IMR-90 (cell line): ENCODE results near the gene PACS1. TPM values are rescaled to one million over a fixed set of nuclear protein-coding genes. Genes with fewer than 3 reads are reported as not detected.

ENCODE experiments used
- ATAC-seq: fragments of 200-7000 bp; cut with Tn5 transposase; 2 replicates; pipeline ENCODE4 v1.9.1; 2020; ENCODE audit warnings: low read depth, mild to moderate bottlenecking, moderate library complexity
- BruUV-seq: library from RNA; stranded (reverse); fragments of 400-500 nt; replicated peaks from 2 replicates; lab custom pipeline; 2021; lab: Mats Ljungman, UMichigan
- CTCF ChIA-PET: fragments of 300-600 bp; formaldehyde crosslinking; extraction: SDS; loops from one replicate; lab custom pipeline; 2021; ENCODE audit warnings: antibody characterized with exemption; lab: Yijun Ruan, JAX
- POLR2A ChIA-PET: fragments of 300-600 bp; sonication (Branson Sonifier 250); formaldehyde crosslinking; loops from one replicate; lab custom pipeline; 2022; ENCODE audit warnings: antibody characterized with exemption; ENCODE audit not compliant: unreplicated experiment; lab: Charles Lee
- DNase-seq: peaks from one replicate; pipeline ENCODE4 v3.0.0; 2013
- H2AFZ ChIP-seq: replicated peaks from 2 replicates; pipeline ENCODE3; 2013; ENCODE audit warnings: low read length, mild to moderate bottlenecking; ENCODE audit not compliant: poor library complexity
- H2AK5ac ChIP-seq: 2 replicates; pipeline ENCODE4 v1.6.1; 2013; ENCODE audit warnings: low read depth, low read length, inconsistent platforms
- H2AK9ac ChIP-seq: replicated peaks from 2 replicates; pipeline ENCODE3; 2013; ENCODE audit warnings: mild to moderate bottlenecking, low read depth, low read length, moderate library complexity; ENCODE audit not compliant: poor library complexity
- H2BK120ac ChIP-seq: 2 replicates; pipeline ENCODE4 v1.6.1; 2013; ENCODE audit warnings: low read depth, low read length, inconsistent platforms
- H2BK15ac ChIP-seq: 3 replicates; pipeline ENCODE4 v1.6.1; 2013; ENCODE audit warnings: low read depth, low read length, inconsistent platforms
- H2BK20ac ChIP-seq: 2 replicates; pipeline ENCODE4 v1.6.1; 2013; ENCODE audit warnings: low read depth, mild to moderate bottlenecking, inconsistent platforms, low read length, moderate library complexity
- H2BK5ac ChIP-seq: 2 replicates; pipeline ENCODE4 v1.6.1; 2013; ENCODE audit warnings: mild to moderate bottlenecking, low read depth, low read length, inconsistent platforms; ENCODE audit not compliant: poor library complexity, severe bottlenecking
- H3K14ac ChIP-seq: replicated peaks from 2 replicates; pipeline ENCODE4 v1.6.1; 2013; ENCODE audit warnings: low read depth, low read length, inconsistent platforms
- H3K18ac ChIP-seq: 2 replicates; pipeline ENCODE4 v1.6.1; 2013; ENCODE audit warnings: low read depth, low read length, control low read depth
- H3K23ac ChIP-seq: 2 replicates; pipeline ENCODE4 v1.6.1; 2013; ENCODE audit warnings: low read depth, low read length, inconsistent platforms
- H3K27ac ChIP-seq: 2 replicates; pipeline ENCODE4 v1.5.1; 2013; ENCODE audit warnings: mild to moderate bottlenecking, control low read depth, low read length; ENCODE audit not compliant: insufficient read depth
- H3K27me3 ChIP-seq: 2 replicates; pipeline ENCODE4 v1.6.1; 2013; ENCODE audit warnings: low read length; ENCODE audit not compliant: control insufficient read depth, insufficient read depth
- H3K36me3 ChIP-seq: 2 replicates; pipeline ENCODE4 v1.6.1; 2013; ENCODE audit warnings: low read length, mixed read lengths; ENCODE audit not compliant: control insufficient read depth, insufficient read depth
- H3K4ac ChIP-seq: 2 replicates; pipeline ENCODE4 v1.6.1; 2013; ENCODE audit warnings: low read depth, low read length, inconsistent platforms
- H3K4me1 ChIP-seq: 2 replicates; pipeline ENCODE4 v1.6.1; 2013; ENCODE audit warnings: low read length, mixed read lengths; ENCODE audit not compliant: control insufficient read depth, insufficient read depth
- H3K4me2 ChIP-seq: 2 replicates; pipeline ENCODE4 v1.6.1; 2013; ENCODE audit warnings: low read depth, mild to moderate bottlenecking, control low read depth, low read length, moderate library complexity
- H3K4me3 ChIP-seq: 2 replicates; pipeline ENCODE4 v1.5.1; 2013; ENCODE audit warnings: low read depth, mild to moderate bottlenecking, control low read depth, low read length, moderate library complexity; ENCODE audit not compliant: insufficient read depth
- H3K56ac ChIP-seq: 2 replicates; pipeline ENCODE4 v1.6.1; 2013; ENCODE audit warnings: low read length, inconsistent platforms; ENCODE audit not compliant: insufficient read depth; ENCODE audit errors: extremely low read depth
- H3K79me1 ChIP-seq, 2 experiments: 2 replicates each; pipeline ENCODE4 v1.6.1; 2013; ENCODE audit warnings: low read length in 2 of 2, inconsistent platforms in 1 of 2, low read depth in 1 of 2
- H3K9ac ChIP-seq: 2 replicates; pipeline ENCODE4 v1.6.1; 2013; ENCODE audit warnings: low read depth, low read length, control low read depth
- H3K9me1 ChIP-seq: 2 replicates; pipeline ENCODE4 v1.6.1; 2013; ENCODE audit warnings: low read length, inconsistent platforms; ENCODE audit not compliant: insufficient read depth
- H3K9me3 ChIP-seq: 2 replicates; pipeline ENCODE4 v1.6.1; 2013; ENCODE audit warnings: low read length; ENCODE audit not compliant: control insufficient read depth, insufficient read depth
- H4K20me1 ChIP-seq: 2 replicates; pipeline ENCODE4 v1.6.1; 2013; ENCODE audit warnings: low read length, inconsistent platforms; ENCODE audit not compliant: insufficient read depth
- H4K5ac ChIP-seq: 2 replicates; pipeline ENCODE4 v1.6.1; 2013; ENCODE audit warnings: mild to moderate bottlenecking, low read depth, low read length, control low read depth
- H4K8ac ChIP-seq, 2 experiments: 2 replicates each; pipeline ENCODE4 v1.6.1; 2013; ENCODE audit warnings: low read depth in 2 of 2, low read length in 2 of 2, control low read depth in 1 of 2, inconsistent platforms in 1 of 2
- H4K91ac ChIP-seq: 2 replicates; pipeline ENCODE4 v1.6.1; 2013; ENCODE audit warnings: low read depth, low read length, inconsistent platforms; ENCODE audit not compliant: insufficient read depth
- BHLHE40 ChIP-seq: fragments of 150-350 bp; IDR thresholded peaks from 2 replicates; pipeline ENCODE4 v1.6.1; 2016; ENCODE audit warnings: mild to moderate bottlenecking, low read depth, low read length
- CEBPB ChIP-seq: IDR thresholded peaks from 2 replicates; pipeline ENCODE4 v1.6.1; 2012; ENCODE audit warnings: low read depth, low read length, improper control_type of control experiment
- ELK1 ChIP-seq: fragments of 150-350 bp; IDR thresholded peaks from 2 replicates; pipeline ENCODE4 v1.6.1; 2016; ENCODE audit warnings: low read depth, mild to moderate bottlenecking, low read length, moderate library complexity, borderline replicate concordance
- RFX5 ChIP-seq: IDR thresholded peaks from 2 replicates; pipeline ENCODE4 v1.8.0; 2012; ENCODE audit warnings: low read depth, mild to moderate bottlenecking, low read length, moderate library complexity
- WGBS, 2 experiments: methylation state at CpG; one replicate each; pipeline versions ENCODE4 v1.1.5 to v1.1.7; 2013; ENCODE audit warnings: missing lambda C conversion rate in 2 of 2; ENCODE audit not compliant: insufficient read length in 1 of 2; ENCODE audit errors: extremely low coverage in 2 of 2; 5-methylcytosine and 5-hydroxymethylcytosine counted together
- dilution Hi-C: fragments of 300-500 bp; cut with HindIII; formaldehyde crosslinking; loops from one replicate; pipeline ENCODE4 v1.14.3; 2018; ENCODE audit warnings: low sequenced_read_pairs; ENCODE audit not compliant: unreplicated experiment
- in situ Hi-C: fragments of 300-500 bp; cut with MboI; formaldehyde crosslinking; loops from 3 replicates; pipeline ENCODE4 v1.14.3; 2019; ENCODE audit warnings: low sequenced_read_pairs, inconsistent platforms, mixed read lengths
- intact Hi-C: fragments of 100-400 bp; cut with micrococcal nuclease; formaldehyde crosslinking; loops from 2 replicates; pipeline ENCODE4 v1.10.0; 2022
- polyA plus RNA-seq, 3 experiments: library from polyadenylated mRNA; depleted of rRNA; stranded (reverse); fragments of >200 nt; gene quantifications; 2 replicates each; pipeline ENCODE4 v1.2.3, GENCODE V29; 2012; ENCODE audit warnings: low replicate concordance in 1 of 3
- total RNA-seq: library from RNA; depleted of rRNA; stranded (reverse); fragments of >200 nt; gene quantifications from 2 replicates; pipeline ENCODE4 v1.2.3, GENCODE V29; 2012

Gene PACS1
- total and polyA plus RNA-seq, 2 of the 4 experiments (the other 2 are of a cell fraction), result 7.3 to 32.0 TPM

DNA sequence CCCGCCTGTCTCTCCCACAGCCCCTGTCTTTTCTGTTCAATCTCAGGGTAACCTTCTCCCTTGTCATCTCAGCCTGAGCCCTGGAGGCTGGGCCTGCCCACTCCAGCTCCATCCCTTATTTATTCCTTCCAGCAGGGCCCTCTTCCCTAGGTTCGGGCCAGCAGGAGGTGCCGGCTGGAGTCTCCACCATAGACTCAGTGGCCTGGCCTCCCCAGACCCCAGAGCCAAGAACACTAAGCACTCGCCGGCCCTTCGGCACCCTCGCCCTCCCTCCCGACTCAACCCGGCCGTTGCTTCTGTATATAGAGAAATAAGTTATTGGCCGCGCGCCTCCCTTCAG lies 196.9 kb downstream of the PACS1 start:
- H2AK9ac ChIP-seq, result peak overlapping the region; percentile 74
- peak overlapping the region; percentile 50 to 82; a peak in 2 of 4 replicates for H4K8ac ChIP-seq
- intact Hi-C loops (no loop called here), dilution Hi-C loops (no loop called here), in situ Hi-C loops (no loop called here)
- peak overlapping the region; percentile 52 for H3K4me3 ChIP-seq
- no peak overlapping the region for H2BK120ac ChIP-seq
- peak overlapping the region; percentile 57 for H3K27ac ChIP-seq
- H2BK20ac ChIP-seq, result no peak overlapping the region
- no peak for TF ChIP-seq CEBPB
- no peak for TF ChIP-seq ELK1
- no peak for TF ChIP-seq BHLHE40
- no peak for TF ChIP-seq RFX5
- H3K4ac ChIP-seq, result 0 out of 2 replicates have a peak overlapping the region, but pooled peaks have one; percentile 53
- peak overlapping the region; percentile 9 for H2BK5ac ChIP-seq
- H3K36me3 ChIP-seq, result peaks cover 36% of the 10 kb centered on the region
- H2AK5ac ChIP-seq, result peak overlapping the region; percentile 90; the same call in 1 of the 2 replicates
- peak overlapping the region; percentile 70 for H3K4me2 ChIP-seq
- H3K18ac ChIP-seq, result no peak overlapping the region
- H4K20me1 ChIP-seq, result peaks cover 31% of the 10 kb centered on the region; the same call in 1 of the 2 replicates
- no peak overlapping the region; the same call in none of the 2 replicates for H3K23ac ChIP-seq
- peak overlapping the region; percentile 31 for H3K9ac ChIP-seq
- ChIA-PET POLR2A (interaction anchor here (0.6 kb wide), 1 partner anchor 132 kb away, joined by 6 read pairs; no protein-coding TSS in a partner anchor), CTCF (no interaction called here)
- peaks cover 4% of the 10 kb centered on the region; the same call in 1 of the 2 replicates for H3K4me1 ChIP-seq
- H4K91ac ChIP-seq, result no peak overlapping the region
- H3K14ac ChIP-seq, result no peak overlapping the region; the same call in 1 of the 2 replicates
- no peak overlapping the region for H4K5ac ChIP-seq
- H3K9me1 ChIP-seq, result peaks cover 2% of the 10 kb centered on the region; the same call in 1 of the 2 replicates
- BruUV-seq, result no TSS peak
- H3K27me3 ChIP-seq, result no peaks in the 10 kb centered on the region
- ATAC-seq (peak; percentile 2), DNase-seq (no peak)
- no peak overlapping the region for H2BK15ac ChIP-seq
- H3K79me1 ChIP-seq, result peaks cover 8 to 51% of the 10 kb centered on the region in 2 experiments; a peak in 3 of 4 replicates
- H2AFZ ChIP-seq, result peak overlapping the region; percentile 94
- H3K56ac ChIP-seq, result no peak overlapping the region
- H3K9me3 ChIP-seq, result no peaks in the 10 kb centered on the region
- WGBS, 2 experiments, result 71% methylated on average over 1 of the region's 13 CpGs; no CpG with 5 or more reads in 1 of the 2 experiments
